Endothelial cell of umbilical vein (primary cell): ENCODE data around the gene SRSF2. TPM values are rescaled to one million over a fixed set of nuclear protein-coding genes. Genes with fewer than 3 reads are reported as not detected.

Source experiments
- BruUV-seq: library from RNA; stranded (reverse); fragments of 400-500 nt; replicated peaks from 2 replicates; lab custom pipeline; 2021; lab: Mats Ljungman, UMichigan
- CTCF ChIA-PET: fragments of 300-600, 350-600 bp; sonication (Branson Sonifier 250); formaldehyde crosslinking; loops from one replicate; lab custom pipeline; 2021; ENCODE audit warnings: antibody characterized with exemption, inconsistent platforms; lab: Charles Lee
- POLR2A ChIA-PET: fragments of 300-600, 350-600 bp; sonication (Branson Sonifier 250); formaldehyde crosslinking; loops from one replicate; lab custom pipeline; 2021; ENCODE audit warnings: antibody characterized with exemption, inconsistent platforms; lab: Charles Lee
- DNase-seq: peaks from one replicate; pipeline ENCODE4 v3.0.0-alpha.2; 2011; ENCODE audit warnings: low read depth, low spot score
- FAIRE-seq: peaks from 2 replicates; lab custom pipeline; 2011; peaks lifted over from hg19 to GRCh38; lab: Jason Lieb, UNC
- H2AFZ ChIP-seq: 2 replicates; pipeline ENCODE4 v1.6.0; 2012; ENCODE audit warnings: low read depth, low read length, control low read depth, inconsistent platforms
- H3K27ac ChIP-seq: 2 replicates; pipeline ENCODE4 v1.5.1; 2011; ENCODE audit warnings: low read depth, mild to moderate bottlenecking, control low read depth, low read length, moderate library complexity; ENCODE audit not compliant: insufficient read depth
- H3K27me3 ChIP-seq, 2 experiments: 2 replicates each; pipeline versions ENCODE4 v1.6.0 to v1.6.1; 2011; ENCODE audit warnings: low read length in 2 of 2, mixed read lengths in 1 of 2; ENCODE audit not compliant: control insufficient read depth in 2 of 2, insufficient read depth in 2 of 2
- H3K36me3 ChIP-seq, 2 experiments: 2 replicates in 1 of 2; 3 replicates in 1 of 2; pipeline ENCODE4 v1.5.1; 2011; ENCODE audit warnings: low read length in 2 of 2, mild to moderate bottlenecking in 1 of 2, moderate library complexity in 1 of 2; ENCODE audit not compliant: control insufficient read depth in 2 of 2, insufficient read depth in 2 of 2; ENCODE audit errors: extremely low read depth in 1 of 2
- H3K4me1 ChIP-seq: 3 replicates; pipeline ENCODE4 v1.5.1; 2011; ENCODE audit warnings: mild to moderate bottlenecking, low read length; ENCODE audit not compliant: control insufficient read depth, insufficient read depth; ENCODE audit errors: extremely low read depth
- H3K4me2 ChIP-seq: 2 replicates; pipeline ENCODE4 v1.6.1; 2011; ENCODE audit warnings: low read length, control low read depth, mixed read lengths; ENCODE audit not compliant: insufficient read depth
- H3K4me3 ChIP-seq, 3 experiments: fragments of 200-600 bp in 1 of 3; sonication (generic), shearing (Covaris generic) in 1 of 3; replicated peaks in 1 of 3; 2 replicates each; pipeline ENCODE4 v1.5.1; 2011 to 2016; ENCODE audit warnings: control low read depth in 3 of 3, low read length in 3 of 3, mild to moderate bottlenecking in 2 of 3, inconsistent platforms in 1 of 3, low read depth in 1 of 3, moderate library complexity in 1 of 3; ENCODE audit not compliant: insufficient read depth in 1 of 3
- H3K79me2 ChIP-seq: 2 replicates; pipeline ENCODE4 v1.6.0; 2012; ENCODE audit warnings: low read length, inconsistent platforms; ENCODE audit not compliant: control insufficient read depth, insufficient read depth
- H3K9ac ChIP-seq: replicated peaks from 2 replicates; pipeline ENCODE3; 2011; ENCODE audit warnings: low read length, control low read depth; ENCODE audit not compliant: insufficient read depth; ENCODE audit errors: extremely low read depth
- H3K9me1 ChIP-seq: replicated peaks from 3 replicates; pipeline ENCODE4 v1.6.0; 2011; ENCODE audit warnings: mild to moderate bottlenecking, low read length; ENCODE audit not compliant: control insufficient read depth, insufficient read depth; ENCODE audit errors: extremely low read depth
- H3K9me3 ChIP-seq: replicated peaks from 2 replicates; pipeline ENCODE4 v1.5.1; 2012; ENCODE audit warnings: low read length, inconsistent platforms; ENCODE audit not compliant: control insufficient read depth, insufficient read depth
- H4K20me1 ChIP-seq: replicated peaks from 2 replicates; pipeline ENCODE3; 2011; ENCODE audit warnings: mild to moderate bottlenecking, low read length; ENCODE audit not compliant: control insufficient read depth, insufficient read depth; ENCODE audit errors: extremely low read depth
- EZH2 ChIP-seq: IDR thresholded peaks from 2 replicates; pipeline ENCODE4 v1.6.1; 2012; ENCODE audit warnings: borderline replicate concordance, low read depth, mild to moderate bottlenecking, moderate library complexity, low read length, inconsistent platforms; ENCODE audit not compliant: severe bottlenecking
- FOS ChIP-seq: IDR thresholded peaks from 2 replicates; pipeline ENCODE4 v1.6.1; 2011; ENCODE audit warnings: mild to moderate bottlenecking, low read length, moderate library complexity, borderline replicate concordance; ENCODE audit not compliant: insufficient read depth
- GATA2 ChIP-seq: IDR thresholded peaks from 2 replicates; pipeline ENCODE4 v1.7.0; 2011; ENCODE audit warnings: low read depth, mild to moderate bottlenecking, moderate library complexity, mixed read lengths, low read length; ENCODE audit not compliant: insufficient read length, insufficient read depth
- JUN ChIP-seq: IDR thresholded peaks from 2 replicates; pipeline ENCODE4 v1.6.1; 2011; ENCODE audit warnings: borderline replicate concordance, low read depth; ENCODE audit not compliant: insufficient read length, insufficient read depth
- MYC ChIP-seq: IDR thresholded peaks from one replicate; pipeline ENCODE4 v1.6.1; 2011; ENCODE audit warnings: mild to moderate bottlenecking, low read depth, low read length
- POLR2AphosphoS5 ChIP-seq: IDR thresholded peaks from 2 replicates; pipeline ENCODE4 v1.6.1; 2012; ENCODE audit warnings: low read depth, mild to moderate bottlenecking, control low read depth, low read length, moderate library complexity; ENCODE audit not compliant: insufficient read depth
- dilution Hi-C: fragments of 300-500 bp; cut with MboI; formaldehyde crosslinking; loops from one replicate; pipeline ENCODE4 v1.15.0; 2019; ENCODE audit warnings: low sequenced_read_pairs; ENCODE audit not compliant: extremely low pct_ligation_motif_present
- intact Hi-C: fragments of 100-400 bp; cut with micrococcal nuclease; formaldehyde crosslinking; loops from one replicate; pipeline ENCODE4 v1.10.0; 2022
- polyA plus RNA-seq, 4 experiments: library from polyadenylated mRNA; depleted of rRNA in 3 of 4; stranded (reverse) in 3 of 4; unstranded in 1 of 4; fragments of >200 nt; gene quantifications; 2 replicates each; pipeline versions ENCODE4 v1.2.1 to v1.2.3, GENCODE V29; 2011 to 2012; ENCODE audit warnings: missing spikeins in 1 of 4
- total RNA-seq: library from RNA; stranded (reverse); gene quantifications from 2 replicates; pipeline ENCODE4 v1.2.3, GENCODE V29; 2021
- TF ChIP-seq, protein P1 (sequence below), 2 donors: IDR thresholded peaks; 1 replicate in 1 of 2; 2 replicates in 1 of 2; pipeline ENCODE4 v1.5.1; 2011; ENCODE audit warnings: low read length in 2 of 2, mild to moderate bottlenecking in 2 of 2, moderate library complexity in 2 of 2, control low read depth in 1 of 2, inconsistent platforms in 1 of 2, low read depth in 1 of 2; ENCODE audit not compliant: insufficient read depth in 1 of 2; ENCODE audit errors: extremely low read depth in 1 of 2
- TF ChIP-seq, protein P2 (sequence below): IDR thresholded peaks from 2 replicates; pipeline ENCODE4 v1.6.1; 2011; ENCODE audit not compliant: insufficient read depth, insufficient read length

The SRSF2 gene
- total and polyA plus RNA-seq, 2 donors (not counting 3 experiments of a cell fraction or from before 2014, with no cell fraction given) = 283 to 307 TPM

DNA sequence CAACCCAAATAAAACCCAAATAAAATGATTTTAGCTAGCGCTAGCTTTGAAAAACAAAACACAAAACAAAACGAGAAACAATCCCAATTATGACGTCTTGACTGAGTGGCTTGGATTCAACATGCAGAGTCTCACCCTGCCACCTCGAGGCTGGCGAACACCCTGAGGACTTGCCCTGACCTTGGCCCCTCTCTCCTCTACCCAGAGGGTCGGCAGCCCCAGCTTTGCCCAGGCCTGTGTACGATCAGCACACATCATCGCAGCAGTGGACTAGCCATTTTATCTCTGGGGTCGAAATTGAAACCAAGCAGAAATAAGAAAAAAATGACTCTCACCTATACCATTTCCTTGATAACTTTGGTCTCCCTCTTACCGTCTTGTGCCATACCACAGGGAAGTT, 15.7 kb downstream of the SRSF2 start:
- Histone ChIP-seq H3K36me3 (peaks cover 21 to 36% of the 10 kb centered on the region in 2 experiments), H3K4me1 (peaks cover 12% of the 10 kb centered on the region), H3K4me3 (no peak overlapping the region), H3K9ac (no peak overlapping the region), H3K9me1 (no peaks in the 10 kb centered on the region), H3K27me3 (no peaks in the 10 kb centered on the region), H3K9me3 (no peaks in the 10 kb centered on the region), H4K20me1 (no peaks in the 10 kb centered on the region), H3K27ac (no peak overlapping the region), H3K79me2 (peaks cover 40% of the 10 kb centered on the region), H2AFZ (no peak overlapping the region), H3K4me2 (no peak overlapping the region)
- DNase-seq (no peak), FAIRE-seq (no peak)
- ChIA-PET POLR2A (no interaction called here), CTCF (interaction anchor here (1.6 kb wide), 1 partner anchor 40 kb away, joined by 4 read pairs; no protein-coding TSS in a partner anchor)
- TF ChIP-seq, protein P1, sequence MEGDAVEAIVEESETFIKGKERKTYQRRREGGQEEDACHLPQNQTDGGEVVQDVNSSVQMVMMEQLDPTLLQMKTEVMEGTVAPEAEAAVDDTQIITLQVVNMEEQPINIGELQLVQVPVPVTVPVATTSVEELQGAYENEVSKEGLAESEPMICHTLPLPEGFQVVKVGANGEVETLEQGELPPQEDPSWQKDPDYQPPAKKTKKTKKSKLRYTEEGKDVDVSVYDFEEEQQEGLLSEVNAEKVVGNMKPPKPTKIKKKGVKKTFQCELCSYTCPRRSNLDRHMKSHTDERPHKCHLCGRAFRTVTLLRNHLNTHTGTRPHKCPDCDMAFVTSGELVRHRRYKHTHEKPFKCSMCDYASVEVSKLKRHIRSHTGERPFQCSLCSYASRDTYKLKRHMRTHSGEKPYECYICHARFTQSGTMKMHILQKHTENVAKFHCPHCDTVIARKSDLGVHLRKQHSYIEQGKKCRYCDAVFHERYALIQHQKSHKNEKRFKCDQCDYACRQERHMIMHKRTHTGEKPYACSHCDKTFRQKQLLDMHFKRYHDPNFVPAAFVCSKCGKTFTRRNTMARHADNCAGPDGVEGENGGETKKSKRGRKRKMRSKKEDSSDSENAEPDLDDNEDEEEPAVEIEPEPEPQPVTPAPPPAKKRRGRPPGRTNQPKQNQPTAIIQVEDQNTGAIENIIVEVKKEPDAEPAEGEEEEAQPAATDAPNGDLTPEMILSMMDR (IDR thresholded peaks at IDR 0.05; ENCODE audit: extremely low read depth in 1 of 2, insufficient read depth in 1 of 2, low read depth in 1 of 2, low read length in 2 of 2) = no peak
- TF ChIP-seq GATA2 (no peak), EZH2 (no peak), MYC (no peak), POLR2AphosphoS5 (no peak), FOS (no peak), JUN (no peak)
- TF ChIP-seq, protein P2, sequence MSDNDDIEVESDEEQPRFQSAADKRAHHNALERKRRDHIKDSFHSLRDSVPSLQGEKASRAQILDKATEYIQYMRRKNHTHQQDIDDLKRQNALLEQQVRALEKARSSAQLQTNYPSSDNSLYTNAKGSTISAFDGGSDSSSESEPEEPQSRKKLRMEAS = no peak
- dilution Hi-C loops (no loop called here), intact Hi-C loops (no loop called here)
- no TSS peak for BruUV-seq
